ENCODE data around the gene NEAT1. TPM values are rescaled to one million over a fixed set of nuclear protein-coding genes. Genes with fewer than 3 reads are reported as not detected.

NEAT1 gene
- total RNA-seq, 1 experiment from 2014 or later: 564 TPM

DNA sequence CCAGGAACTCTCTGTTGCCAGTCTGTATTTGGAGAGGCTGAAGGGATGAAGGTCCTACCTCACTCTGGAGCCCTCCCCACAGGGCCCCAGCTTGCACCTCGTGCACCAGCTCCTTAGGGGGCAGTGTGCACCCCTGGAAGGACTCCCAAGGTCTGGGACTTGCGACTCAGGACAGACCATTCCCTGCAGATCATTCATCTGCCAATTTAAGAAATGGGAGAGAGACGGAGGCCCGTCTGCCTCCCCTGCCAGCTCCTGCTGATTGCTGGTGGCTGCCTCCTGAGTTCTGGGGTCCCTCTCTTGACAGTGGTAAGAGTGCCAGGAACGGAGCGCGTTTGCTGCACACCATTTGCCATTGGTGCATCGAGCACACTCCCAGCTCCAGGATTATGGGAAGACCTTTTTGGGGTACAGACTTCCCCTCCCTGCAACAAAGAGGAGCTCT, 48.9 kb downstream of the NEAT1 start:
- Histone ChIP-seq H2AFZ (ENCODE audit: low read depth, low read length, poor library complexity, severe bottlenecking) (no peak overlapping the region), H3K9ac (ENCODE audit: low read length) (peak overlapping the region; percentile 65), H3K27me3 (ENCODE audit: insufficient read depth, low read length) (no peaks in the 10 kb centered on the region), H3K9me3 (ENCODE audit: control insufficient read depth in 1 of 2, insufficient read depth in 1 of 2, low read depth in 1 of 2, low read length in 2 of 2) (no peaks in the 10 kb centered on the region), H3K4me2 (ENCODE audit: low read length) (peak overlapping the region; percentile 73), H3K9me2 (ENCODE audit: insufficient read depth) (no peaks in the 10 kb centered on the region), H3K79me2 (ENCODE audit: insufficient read depth, low read length) (peaks cover 34% of the 10 kb centered on the region), H3K36me3 (ENCODE audit: control insufficient read depth in 1 of 2, insufficient read depth in 2 of 2, low read length in 2 of 2) (no peaks in the 10 kb centered on the region), H3K4me3 (replicated peaks in 1 of 2; ENCODE audit: low read depth in 1 of 2, low read length in 2 of 2) (peak overlapping the region in 1 of 2 experiments; percentile 31; a peak in 2 of 4 replicates), H4K20me1 (ENCODE audit: insufficient read depth) (no peaks in the 10 kb centered on the region), H3K4me1 (ENCODE audit: control insufficient read depth in 1 of 2, insufficient read depth in 2 of 2, low read length in 2 of 2) (peaks cover 66 to 82% of the 10 kb centered on the region in 2 experiments), H3K27ac (ENCODE audit: low read depth, low read length) (peak overlapping the region; percentile 97)
- TF ChIP-seq TCF7L2 (IDR thresholded peaks at IDR 0.05; ENCODE audit: borderline replicate concordance, extremely low read depth, insufficient read depth, insufficient read length) (no peak), SRF (IDR thresholded peaks at IDR 0.05; ENCODE audit: low read depth) (no peak), CEBPB (IDR thresholded peaks at IDR 0.05; ENCODE audit: low read depth) (no peak), ZNF274 (IDR thresholded peaks at IDR 0.05; ENCODE audit: low read depth, low read length) (no peak), POLR2AphosphoS5 (IDR thresholded peaks at IDR 0.05; ENCODE audit: low read depth, low read length) (no peak), SIN3A (IDR thresholded peaks at IDR 0.05; ENCODE audit: low read depth) (no peak), YY1 (IDR thresholded peaks at IDR 0.05; ENCODE audit: extremely low read depth, insufficient replicate concordance, low read depth, low read length) (peak; percentile 8), EGR1 (IDR thresholded peaks at IDR 0.05; ENCODE audit: low read depth) (no peak), CBX3 (IDR thresholded peaks at IDR 0.05; ENCODE audit: low read depth) (no peak), RAD21 (IDR thresholded peaks at IDR 0.05; ENCODE audit: low read depth) (no peak), ZFX (IDR thresholded peaks at IDR 0.05) (no peak)
- TF ChIP-seq, protein P1, sequence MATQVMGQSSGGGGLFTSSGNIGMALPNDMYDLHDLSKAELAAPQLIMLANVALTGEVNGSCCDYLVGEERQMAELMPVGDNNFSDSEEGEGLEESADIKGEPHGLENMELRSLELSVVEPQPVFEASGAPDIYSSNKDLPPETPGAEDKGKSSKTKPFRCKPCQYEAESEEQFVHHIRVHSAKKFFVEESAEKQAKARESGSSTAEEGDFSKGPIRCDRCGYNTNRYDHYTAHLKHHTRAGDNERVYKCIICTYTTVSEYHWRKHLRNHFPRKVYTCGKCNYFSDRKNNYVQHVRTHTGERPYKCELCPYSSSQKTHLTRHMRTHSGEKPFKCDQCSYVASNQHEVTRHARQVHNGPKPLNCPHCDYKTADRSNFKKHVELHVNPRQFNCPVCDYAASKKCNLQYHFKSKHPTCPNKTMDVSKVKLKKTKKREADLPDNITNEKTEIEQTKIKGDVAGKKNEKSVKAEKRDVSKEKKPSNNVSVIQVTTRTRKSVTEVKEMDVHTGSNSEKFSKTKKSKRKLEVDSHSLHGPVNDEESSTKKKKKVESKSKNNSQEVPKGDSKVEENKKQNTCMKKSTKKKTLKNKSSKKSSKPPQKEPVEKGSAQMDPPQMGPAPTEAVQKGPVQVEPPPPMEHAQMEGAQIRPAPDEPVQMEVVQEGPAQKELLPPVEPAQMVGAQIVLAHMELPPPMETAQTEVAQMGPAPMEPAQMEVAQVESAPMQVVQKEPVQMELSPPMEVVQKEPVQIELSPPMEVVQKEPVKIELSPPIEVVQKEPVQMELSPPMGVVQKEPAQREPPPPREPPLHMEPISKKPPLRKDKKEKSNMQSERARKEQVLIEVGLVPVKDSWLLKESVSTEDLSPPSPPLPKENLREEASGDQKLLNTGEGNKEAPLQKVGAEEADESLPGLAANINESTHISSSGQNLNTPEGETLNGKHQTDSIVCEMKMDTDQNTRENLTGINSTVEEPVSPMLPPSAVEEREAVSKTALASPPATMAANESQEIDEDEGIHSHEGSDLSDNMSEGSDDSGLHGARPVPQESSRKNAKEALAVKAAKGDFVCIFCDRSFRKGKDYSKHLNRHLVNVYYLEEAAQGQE (IDR thresholded peaks at IDR 0.05; ENCODE audit: low read depth): no peak
- TF ChIP-seq, protein P2, sequence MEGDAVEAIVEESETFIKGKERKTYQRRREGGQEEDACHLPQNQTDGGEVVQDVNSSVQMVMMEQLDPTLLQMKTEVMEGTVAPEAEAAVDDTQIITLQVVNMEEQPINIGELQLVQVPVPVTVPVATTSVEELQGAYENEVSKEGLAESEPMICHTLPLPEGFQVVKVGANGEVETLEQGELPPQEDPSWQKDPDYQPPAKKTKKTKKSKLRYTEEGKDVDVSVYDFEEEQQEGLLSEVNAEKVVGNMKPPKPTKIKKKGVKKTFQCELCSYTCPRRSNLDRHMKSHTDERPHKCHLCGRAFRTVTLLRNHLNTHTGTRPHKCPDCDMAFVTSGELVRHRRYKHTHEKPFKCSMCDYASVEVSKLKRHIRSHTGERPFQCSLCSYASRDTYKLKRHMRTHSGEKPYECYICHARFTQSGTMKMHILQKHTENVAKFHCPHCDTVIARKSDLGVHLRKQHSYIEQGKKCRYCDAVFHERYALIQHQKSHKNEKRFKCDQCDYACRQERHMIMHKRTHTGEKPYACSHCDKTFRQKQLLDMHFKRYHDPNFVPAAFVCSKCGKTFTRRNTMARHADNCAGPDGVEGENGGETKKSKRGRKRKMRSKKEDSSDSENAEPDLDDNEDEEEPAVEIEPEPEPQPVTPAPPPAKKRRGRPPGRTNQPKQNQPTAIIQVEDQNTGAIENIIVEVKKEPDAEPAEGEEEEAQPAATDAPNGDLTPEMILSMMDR (IDR thresholded peaks at IDR 0.05 in 2 of 3, conservative IDR thresholded peaks at IDR 0.05 in 1 of 3; ENCODE audit: borderline replicate concordance in 1 of 3, insufficient read depth in 1 of 3, low read depth in 2 of 3, low read length in 2 of 3): peak in 2 of 3 experiments; percentile 64 to 69; a peak in 4 of 6 replicates
- TF ChIP-seq, protein P3, sequence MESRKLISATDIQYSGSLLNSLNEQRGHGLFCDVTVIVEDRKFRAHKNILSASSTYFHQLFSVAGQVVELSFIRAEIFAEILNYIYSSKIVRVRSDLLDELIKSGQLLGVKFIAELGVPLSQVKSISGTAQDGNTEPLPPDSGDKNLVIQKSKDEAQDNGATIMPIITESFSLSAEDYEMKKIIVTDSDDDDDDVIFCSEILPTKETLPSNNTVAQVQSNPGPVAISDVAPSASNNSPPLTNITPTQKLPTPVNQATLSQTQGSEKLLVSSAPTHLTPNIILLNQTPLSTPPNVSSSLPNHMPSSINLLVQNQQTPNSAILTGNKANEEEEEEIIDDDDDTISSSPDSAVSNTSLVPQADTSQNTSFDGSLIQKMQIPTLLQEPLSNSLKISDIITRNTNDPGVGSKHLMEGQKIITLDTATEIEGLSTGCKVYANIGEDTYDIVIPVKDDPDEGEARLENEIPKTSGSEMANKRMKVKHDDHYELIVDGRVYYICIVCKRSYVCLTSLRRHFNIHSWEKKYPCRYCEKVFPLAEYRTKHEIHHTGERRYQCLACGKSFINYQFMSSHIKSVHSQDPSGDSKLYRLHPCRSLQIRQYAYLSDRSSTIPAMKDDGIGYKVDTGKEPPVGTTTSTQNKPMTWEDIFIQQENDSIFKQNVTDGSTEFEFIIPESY (IDR thresholded peaks at IDR 0.05; ENCODE audit: extremely low read depth, insufficient replicate concordance, low read length): no peak
- ChIA-PET RAD21 (ENCODE audit: low non-redundant PET in 1 of 2, low total read pairs in 2 of 2, uncharacterized antibody in 2 of 2, unreplicated experiment in 2 of 2) (interaction anchor here (0.9 to 1.8 kb wide), 6 partner anchors 25 to 37 kb away, joined by 3 to 27 read pairs (median 4); partner anchors contain the start of gene MALAT1 (in 1 of the 2)), POLR2A (interaction anchor here (0.8 to 15.6 kb wide), 13 partner anchors 8 to 138 kb away, joined by 3 to 1499 read pairs (median 5); partner anchors contain the start of genes DPF2, MALAT1 and NEAT1), CTCF (interaction anchor here (0.6 to 3.0 kb wide), 19 partner anchors 8 to 90 kb away, joined by 3 to 31 read pairs (median 5); partner anchors contain the start of gene SCYL1)
- BruUV-seq (replicated peaks): TSS peak; percentile 33
- ATAC-seq (peak; percentile 73), DNase-seq (ENCODE audit: low read depth, low spot score) (no peak)
- intact Hi-C loops (cut with micrococcal nuclease): no loop called here
